IPS-NIHi7 (cell line): ENCODE results near the gene TIMM22.

Source experiments
- DNase-seq: peaks from one replicate; pipeline ENCODE4 v3.0.0; 2012; ENCODE audit warnings: mixed read lengths; ENCODE audit errors: extremely low spot score

Gene TIMM22

GRCh38 chr17:1019451-1019850 lies 22.5 kb downstream of the TIMM22 start:
- no peak for DNase-seq

DNA sequence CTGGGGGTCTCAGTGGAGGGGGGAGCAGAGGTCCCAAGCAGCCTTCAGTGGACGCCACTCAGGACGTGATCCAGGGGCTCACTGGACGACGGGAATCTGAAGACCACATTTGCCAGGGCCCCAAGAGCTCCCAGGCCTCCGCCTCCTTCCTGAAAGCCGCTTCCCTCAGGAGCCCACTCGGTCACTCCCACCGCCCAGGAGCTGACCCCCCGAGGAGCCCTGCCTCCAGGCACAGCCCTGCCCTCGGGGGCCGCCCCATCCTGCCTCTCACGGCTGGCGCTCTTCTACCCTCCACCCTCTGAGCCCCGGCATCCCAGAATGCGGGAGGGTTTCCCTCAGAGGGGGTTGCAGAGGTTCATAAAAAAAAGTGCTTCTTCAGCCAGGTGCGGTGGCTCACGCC lies 24.2 kb downstream of the TIMM22 start:
- DNase-seq: no peak

DNA sequence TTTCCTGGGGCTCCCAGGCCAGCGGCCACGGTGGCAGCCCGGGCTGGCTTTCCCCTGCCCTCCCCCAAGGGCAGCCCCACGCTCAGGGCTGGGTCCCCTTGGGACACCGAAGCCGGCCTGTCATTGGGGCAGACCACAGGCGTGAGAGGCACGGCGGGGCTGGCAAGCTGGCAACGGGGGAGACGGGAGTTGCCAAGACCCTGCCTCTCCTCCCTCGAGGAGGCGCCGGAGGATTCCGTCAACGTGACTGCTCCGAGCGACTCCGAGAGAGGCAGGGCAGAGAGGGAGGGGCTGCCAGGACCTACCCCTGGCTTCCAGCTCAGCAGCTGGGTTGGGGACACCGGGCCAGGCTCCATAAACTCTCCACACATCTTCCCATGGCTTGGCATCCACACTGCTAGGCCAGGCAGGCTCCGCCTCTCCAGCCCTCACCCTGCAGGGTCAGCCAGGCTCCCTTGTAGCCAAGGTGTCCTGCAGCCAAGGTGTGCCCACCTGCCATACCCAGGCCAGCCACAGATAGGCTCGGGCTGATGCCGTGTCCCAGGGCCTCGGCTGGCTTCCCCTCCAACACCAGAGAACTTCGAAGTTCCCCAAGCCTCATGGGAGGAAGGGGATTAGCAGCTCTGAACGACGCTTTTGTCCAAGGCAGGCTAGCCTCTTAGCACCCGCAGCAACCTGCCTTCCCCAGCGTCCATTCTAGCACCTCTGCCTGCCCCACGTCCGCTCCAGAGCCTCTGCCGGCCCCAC lies 25.5 kb downstream of the TIMM22 start:
- DNase-seq: no peak

- no peak for DNase-seq
Measured at GRCh38 chr17:1024076-1024475, 27.1 kb downstream of the TIMM22 start.

GRCh38 chr17:1025733-1026598 lies 29.0 kb downstream of the TIMM22 start:
- DNase-seq: no peak

GRCh38 chr17:1026599-1026975 lies 29.7 kb downstream of the TIMM22 start:
- DNase-seq: no peak

GRCh38 chr17:1027044-1027443 lies 30.1 kb downstream of the TIMM22 start:
- DNase-seq: no peak

DNA sequence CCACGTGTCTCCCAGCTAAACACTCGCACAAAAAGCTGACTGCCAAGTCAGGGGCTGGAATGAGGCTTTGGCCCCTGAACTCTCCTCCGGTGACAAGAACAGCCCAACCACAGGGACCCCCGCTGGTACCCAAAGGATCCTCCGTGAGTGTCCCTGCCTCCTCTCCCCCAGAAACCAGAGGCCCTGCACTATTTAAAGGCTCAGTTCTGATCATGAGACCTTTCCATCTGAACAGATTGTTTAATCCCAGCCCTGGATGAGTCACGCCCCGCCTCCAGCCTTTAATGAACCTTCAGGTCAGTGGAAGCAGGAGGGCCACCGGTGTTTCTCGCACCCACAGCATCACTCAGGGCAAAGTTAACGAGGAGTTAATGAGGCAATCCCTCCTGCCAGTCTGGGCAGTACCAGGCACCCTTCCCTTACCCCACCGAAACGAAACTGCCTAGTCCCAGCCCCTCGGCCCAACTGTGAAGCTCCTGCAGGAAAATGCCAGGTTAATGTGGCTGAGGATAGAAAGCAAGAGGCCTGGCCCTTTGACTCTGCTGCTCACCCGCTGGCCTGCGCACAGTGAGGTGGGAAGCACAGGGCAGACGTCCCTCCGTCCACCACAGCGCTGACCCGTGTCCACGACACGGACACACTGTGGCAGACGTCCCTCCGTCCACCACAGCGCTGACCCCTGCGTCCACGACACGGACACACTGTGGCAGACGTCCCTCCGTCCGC lies 32.4 kb downstream of the TIMM22 start:
- no peak for DNase-seq

DNA sequence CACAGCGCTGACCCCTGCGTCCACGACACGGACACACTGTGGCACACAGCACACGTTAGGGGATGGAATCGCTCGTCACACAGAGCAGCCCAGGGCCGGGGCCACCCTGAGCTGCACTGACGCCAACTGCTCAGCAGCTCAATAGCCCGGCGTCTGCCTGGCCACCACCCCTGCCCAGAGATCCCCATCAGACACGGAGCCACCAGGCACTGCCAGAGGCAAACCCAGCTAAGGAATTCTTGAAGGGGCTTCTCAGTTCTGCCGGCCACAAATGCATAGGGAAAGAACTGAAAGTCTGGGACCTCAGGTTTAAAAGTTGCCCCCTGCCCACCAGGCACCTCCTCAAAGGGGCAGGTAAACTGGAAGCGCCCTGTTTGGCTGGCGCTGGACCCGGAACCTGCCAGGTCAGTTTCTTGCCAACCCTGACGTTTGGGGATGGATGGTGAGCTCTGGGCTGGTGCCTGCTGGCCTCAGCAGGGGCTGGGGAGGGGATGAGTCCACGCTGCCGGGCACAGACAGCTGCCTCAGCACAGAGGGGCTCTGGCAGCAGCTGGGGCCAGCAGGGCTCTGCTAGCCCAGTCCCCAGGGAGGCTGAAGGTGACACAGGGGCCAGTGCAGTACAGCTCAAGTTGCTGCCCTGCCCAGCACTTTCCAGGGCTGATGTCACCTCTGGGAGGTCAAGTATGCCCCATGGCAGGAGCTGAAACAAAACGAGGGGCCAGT lies 33.2 kb downstream of the TIMM22 start:
- DNase-seq: no peak

DNA sequence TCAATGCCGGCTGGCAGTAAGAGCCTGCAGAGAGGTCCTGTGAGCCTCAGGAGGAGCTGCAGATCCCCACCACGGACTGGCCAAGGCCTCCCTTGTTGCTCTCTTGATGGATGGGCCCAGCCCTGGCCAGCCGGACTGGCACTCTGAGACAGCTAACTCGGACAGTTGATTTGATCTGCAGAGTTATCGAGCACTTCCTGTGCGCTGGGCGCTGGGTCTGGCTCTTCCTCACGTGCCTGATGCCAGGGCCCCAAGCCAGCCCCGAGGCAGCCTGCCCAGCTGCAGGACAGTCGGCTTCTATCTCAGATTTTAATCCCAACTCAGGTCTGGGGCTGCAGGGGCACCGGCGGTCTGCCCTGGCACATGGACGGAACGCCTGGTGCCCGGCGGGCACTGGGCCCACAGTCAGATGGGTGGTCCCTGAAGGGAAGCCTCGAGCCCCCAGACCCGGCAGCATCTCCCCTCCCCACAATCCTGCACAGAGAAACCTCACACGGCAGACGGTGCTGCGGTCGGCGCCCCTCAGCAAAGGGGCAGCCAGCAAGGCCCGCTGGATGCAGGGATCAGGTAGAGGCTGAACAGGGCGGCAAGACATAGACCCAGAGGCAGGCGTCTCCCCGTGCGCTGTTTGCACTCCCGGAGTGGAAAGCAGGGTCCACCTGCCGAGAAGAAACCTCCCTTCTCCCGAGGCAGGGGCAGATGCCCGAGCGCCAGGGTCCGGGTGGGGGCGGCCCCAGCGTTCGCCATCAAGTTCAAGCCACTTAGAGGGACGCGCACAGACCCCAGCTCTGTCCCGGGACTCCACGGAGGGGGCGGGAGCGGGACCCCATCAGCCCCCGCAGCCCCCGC lies 34.0 kb downstream of the TIMM22 start:
- DNase-seq: no peak

- DNase-seq: peak; percentile 74
Measured at GRCh38 chr17:1031711-1032110, 34.8 kb downstream of the TIMM22 start.

GRCh38 chr17:1032391-1032790 lies 35.5 kb downstream of the TIMM22 start:
- no peak for DNase-seq

GRCh38 chr17:1033503-1033902 lies 36.6 kb downstream of the TIMM22 start:
- no peak for DNase-seq

- no peak for DNase-seq
Measured at GRCh38 chr17:1034652-1035210, 37.8 kb downstream of the TIMM22 start.

GRCh38 chr17:1035546-1036170 lies 38.7 kb downstream of the TIMM22 start:
- no peak for DNase-seq

- no peak for DNase-seq
Measured at GRCh38 chr17:1036171-1036844, 39.4 kb downstream of the TIMM22 start.

GRCh38 chr17:1036845-1037237 lies 39.9 kb downstream of the TIMM22 start:
- DNase-seq: no peak

DNA sequence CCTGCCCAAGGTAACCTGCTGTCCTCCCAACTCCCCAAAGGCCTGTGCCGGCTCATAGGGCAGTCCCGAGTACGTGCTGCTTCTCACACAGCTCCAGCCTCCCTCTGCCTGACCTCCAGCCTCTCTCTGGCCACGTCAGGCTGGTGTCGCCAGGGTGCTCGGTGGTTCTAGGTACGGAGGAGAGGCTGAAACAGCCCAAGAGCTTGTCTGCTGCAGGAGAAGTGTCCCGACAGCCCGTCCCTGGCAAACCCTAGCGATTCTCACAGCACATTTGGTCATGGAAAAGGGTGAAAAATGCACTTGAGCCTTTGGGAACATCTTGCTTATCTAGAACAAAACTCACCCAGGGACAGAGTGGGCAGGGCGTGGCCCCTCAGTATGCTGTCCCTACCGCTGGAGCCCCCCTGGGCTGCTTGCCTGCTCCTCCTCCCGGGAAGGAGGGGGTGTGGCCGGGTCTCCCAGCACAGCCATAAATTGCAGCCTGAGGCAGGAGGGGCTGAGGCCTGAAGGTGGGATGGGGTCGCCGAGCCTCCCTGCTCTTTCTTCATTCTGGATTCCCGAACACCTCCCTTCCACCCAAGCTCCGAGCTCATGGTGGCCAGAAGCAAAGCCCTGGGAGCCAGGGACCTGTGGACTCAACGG lies 40.4 kb downstream of the TIMM22 start:
- DNase-seq: no peak
